Stomach (tissue), 9 donors: ENCODE data around the gene NOP9. TPM values are rescaled to one million over a fixed set of nuclear protein-coding genes. Genes with fewer than 3 reads are reported as not detected.

Source experiments
- DNase-seq, 2 donors: peaks; one replicate each; pipeline versions ENCODE4 v3.0.0 to v3.0.0-alpha.2; 2013 to 2019
- H3K27ac ChIP-seq, 5 donors: fragments of 200-600 bp in 4 of 5; sonication (generic) in 4 of 5; one replicate each; pipeline ENCODE4 v1.5.1; 2013 to 2019; ENCODE audit warnings: mild to moderate bottlenecking in 1 of 5, moderate library complexity in 1 of 5
- H3K27me3 ChIP-seq, 3 donors: fragments of 200-600 bp; sonication (generic); one replicate each; pipeline ENCODE4 v1.5.1; 2017 to 2019; ENCODE audit warnings: mixed run types in 1 of 3
- H3K36me3 ChIP-seq, 4 donors: fragments of 200-600 bp; sonication (generic); 1 replicate in 3 of 4; 2 replicates in 1 of 4; pipeline ENCODE4 v1.5.1; 2016 to 2019
- H3K4me1 ChIP-seq, 4 donors: fragments of 200-600 bp; sonication (generic); one replicate each; pipeline ENCODE4 v1.5.1; 2016 to 2019
- H3K4me3 ChIP-seq, 4 donors: fragments of 200-600 bp; sonication (generic) in 3 of 4; one replicate each; pipeline ENCODE4 v1.5.1; 2016 to 2019; ENCODE audit warnings: mild to moderate bottlenecking in 1 of 4
- H3K9me3 ChIP-seq, 4 donors: fragments of 200-600 bp; sonication (generic); one replicate each; pipeline ENCODE4 v1.5.1; 2016 to 2019
- CTCF ChIP-seq, 7 experiments: fragments of 450-650 bp in 4 of 7; fragments of 200-600 bp in 3 of 7; sonication (generic) in 3 of 7; IDR thresholded peaks; one replicate each; pipeline ENCODE4 v1.5.1; 2016 to 2019; ENCODE audit warnings: antibody characterized with exemption in 7 of 7, control low read depth in 2 of 7, mild to moderate bottlenecking in 1 of 7
- EP300 ChIP-seq: sonication (generic); formaldehyde crosslinking; IDR thresholded peaks from one replicate; pipeline ENCODE4 v1.6.1; 2017; ENCODE audit warnings: antibody characterized with exemption
- POLR2A ChIP-seq, 4 donors: fragments of 450-650 bp; IDR thresholded peaks; one replicate each; pipeline ENCODE4 v1.6.1; 2016; ENCODE audit warnings: antibody characterized with exemption in 4 of 4, control low read depth in 2 of 4, mild to moderate bottlenecking in 1 of 4, moderate library complexity in 1 of 4
- POLR2AphosphoS5 ChIP-seq, 3 donors: sonication (generic); formaldehyde crosslinking; IDR thresholded peaks; one replicate each; pipeline ENCODE4 v1.6.1; 2016; ENCODE audit warnings: antibody characterized with exemption in 3 of 3
- WGBS, 5 donors: extraction: QIAGEN DNeasy Blood & Tissue Kit in 3 of 5; methylation state at CpG; one replicate each; pipeline versions ENCODE4 v1.1.5 to v1.1.7; 2013 to 2018; 5-methylcytosine and 5-hydroxymethylcytosine counted together
- intact Hi-C: fragments of 100-400 bp; cut with DNase I; formaldehyde crosslinking; loops from one replicate; pipeline ENCODE4 v1.15.1; 2023; ENCODE audit warnings: low total_unique reads
- polyA plus RNA-seq, 3 donors: library from polyadenylated mRNA; stranded (reverse); fragments of 200-250 nt; gene quantifications; one replicate each; pipeline ENCODE4 v1.2.3, GENCODE V29; 2013
- total RNA-seq, 5 donors: library from RNA; depleted of rRNA; stranded (reverse); fragments of >200 nt; gene quantifications; one replicate each; pipeline versions ENCODE4 v1.1.0 to v1.2.3, GENCODE V29; 2014 to 2016
- donor health status: healthy with polysubstance abuse.
- donor health status: Bipolar disorder and iron deficiency.
- donor health status: healthy.

NOP9 gene
- total and polyA plus RNA-seq, 8 donors: 5.4 to 25.7 (median 11.5) TPM

GRCh38 chr14:24281636-24282035 lies 18.0 kb upstream of the NOP9 start:
- no peak for DNase-seq
- Histone ChIP-seq H3K4me3 (no peak overlapping the region), H3K9me3 (no peaks in the 10 kb centered on the region), H3K36me3 (no peaks in the 10 kb centered on the region), H3K27me3 (no peaks in the 10 kb centered on the region), H3K4me1 (peaks cover 0 to 37% (median 3%) of the 10 kb centered on the region in 4 donors), H3K27ac (no peak overlapping the region)
- no peak for TF ChIP-seq POLR2AphosphoS5 (IDR thresholded peaks at IDR 0.05)
- WGBS, 5 donors: 87 to 93% (median 91%) methylated on average over 7 of the region's 7 CpGs
- intact Hi-C loops: no loop called here

GRCh38 chr14:24282736-24283135 lies 16.9 kb upstream of the NOP9 start:
- Histone ChIP-seq H3K36me3 (no peaks in the 10 kb centered on the region), H3K4me1 (peaks cover 0 to 26% (median 3%) of the 10 kb centered on the region in 4 donors), H3K27ac (no peak overlapping the region), H3K27me3 (no peaks in the 10 kb centered on the region), H3K4me3 (no peak overlapping the region), H3K9me3 (no peaks in the 10 kb centered on the region)
- 76 to 100% (median 81%) methylated on average over 1 to 3 of the region's 3 CpGs for WGBS, 5 donors
- intact Hi-C loops: no loop called here
- TF ChIP-seq POLR2AphosphoS5 (IDR thresholded peaks at IDR 0.05) (no peak), POLR2A (IDR thresholded peaks at IDR 0.05) (no peak), EP300 (no peak), CTCF (IDR thresholded peaks at IDR 0.05) (no peak)
- no peak for DNase-seq

- no peak for DNase-seq
- H3K36me3 ChIP-seq: peaks cover 0 to 4% (median 0%) of the 10 kb centered on the region in 4 donors
- H3K4me3 ChIP-seq: no peak overlapping the region
- 88 to 95% (median 90%) methylated on average over 5 of the region's 5 CpGs for WGBS, 5 donors
- H3K4me1 ChIP-seq: peaks cover 0 to 16% (median 3%) of the 10 kb centered on the region in 4 donors
- intact Hi-C loops: no loop called here
- no peak overlapping the region for H3K27ac ChIP-seq
- H3K9me3 ChIP-seq: no peaks in the 10 kb centered on the region
- TF ChIP-seq POLR2A (IDR thresholded peaks at IDR 0.05): no peak
- no peak for TF ChIP-seq POLR2AphosphoS5 (IDR thresholded peaks at IDR 0.05)
- no peak for TF ChIP-seq EP300
- no peaks in the 10 kb centered on the region for H3K27me3 ChIP-seq
Measured at GRCh38 chr14:24283796-24284460, 15.7 kb upstream of the NOP9 start.

GRCh38 chr14:24284501-24285035 lies 15.1 kb upstream of the NOP9 start:
- Histone ChIP-seq H3K27me3 (no peaks in the 10 kb centered on the region), H3K4me3 (no peak overlapping the region), H3K36me3 (peaks cover 0 to 10% (median 4%) of the 10 kb centered on the region in 4 donors), H3K4me1 (peaks cover 0 to 13% (median under 1%) of the 10 kb centered on the region in 4 donors), H3K27ac (no peak overlapping the region), H3K9me3 (no peaks in the 10 kb centered on the region)
- intact Hi-C loops: no loop called here
- no peak for DNase-seq
- 77 to 85% (median 82%) methylated on average over 11 of the region's 11 CpGs for WGBS, 5 donors
- no peak for TF ChIP-seq CTCF (IDR thresholded peaks at IDR 0.05)
- no peak for TF ChIP-seq EP300

- WGBS, 5 donors: 59 to 72% (median 69%) methylated on average over 4 of the region's 4 CpGs
- intact Hi-C loops: no loop called here
- TF ChIP-seq EP300 (no peak), POLR2AphosphoS5 (IDR thresholded peaks at IDR 0.05) (no peak), POLR2A (IDR thresholded peaks at IDR 0.05) (no peak), CTCF (IDR thresholded peaks at IDR 0.05) (no peak)
- peaks cover 0 to 12% (median 0%) of the 10 kb centered on the region in 4 donors for H3K4me1 ChIP-seq
- H3K27ac ChIP-seq: no peak overlapping the region
- no peaks in the 10 kb centered on the region for H3K9me3 ChIP-seq
- peaks cover 1 to 17% (median 12%) of the 10 kb centered on the region in 4 donors for H3K36me3 ChIP-seq
- H3K4me3 ChIP-seq: no peak overlapping the region
- no peaks in the 10 kb centered on the region for H3K27me3 ChIP-seq
- DNase-seq: no peak
Measured at GRCh38 chr14:24285351-24285750, 14.3 kb upstream of the NOP9 start.
